Middle frontal gyrus (tissue), 1 donor: ENCODE results near the gene ABHD17A.
A peak's percentile ranks its signal among the peaks of the same experiment; 100 is the strongest.
"Not testable (repeated sequence)": the region's sequence is repeated elsewhere in the genome, so short reads cannot be mapped to it uniquely, and the experiment has no call there.

Source experiments
- DNase-seq: peaks from one replicate; pipeline ENCODE4 v3.0.0-alpha.2; 2015; ENCODE audit warnings: low spot score; ENCODE audit errors: extremely low spot score

The ABHD17A gene

DNA sequence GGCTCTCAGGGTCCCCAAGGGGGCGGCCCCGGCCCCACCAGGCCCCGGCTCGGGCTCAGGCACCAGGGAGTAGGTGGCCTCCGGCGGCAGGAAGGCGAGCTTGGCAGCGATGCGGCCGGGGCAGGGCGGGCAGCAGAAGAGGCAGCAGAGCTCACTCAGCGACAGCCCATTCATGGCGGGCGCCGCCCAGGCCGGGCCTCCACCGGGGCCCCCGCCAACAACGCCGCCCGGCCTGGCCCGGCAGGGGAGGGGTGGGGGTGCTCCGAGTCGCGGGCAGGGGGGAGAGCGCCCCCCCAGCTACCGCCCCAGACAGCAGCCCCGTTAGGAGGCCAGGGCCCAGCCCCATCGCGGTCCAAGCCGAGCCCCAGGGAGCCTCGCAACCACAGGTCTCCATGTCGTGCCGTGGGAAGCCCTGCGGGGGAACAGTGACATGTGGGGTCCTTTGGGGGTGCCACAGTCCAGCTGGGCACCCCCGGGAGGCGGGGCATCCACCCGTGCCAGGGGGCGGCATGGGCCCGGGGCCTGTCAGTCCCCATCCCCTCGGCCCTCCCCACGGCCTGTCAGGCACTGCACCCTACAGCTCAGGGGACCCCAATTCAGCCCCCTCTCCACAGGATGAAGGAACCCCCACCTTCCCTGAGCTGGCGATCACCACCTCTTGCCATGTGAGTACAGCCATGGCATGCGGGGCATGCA, 3.8 kb downstream of the ABHD17A start:
- DNase-seq = not testable (repeated sequence)

DNA sequence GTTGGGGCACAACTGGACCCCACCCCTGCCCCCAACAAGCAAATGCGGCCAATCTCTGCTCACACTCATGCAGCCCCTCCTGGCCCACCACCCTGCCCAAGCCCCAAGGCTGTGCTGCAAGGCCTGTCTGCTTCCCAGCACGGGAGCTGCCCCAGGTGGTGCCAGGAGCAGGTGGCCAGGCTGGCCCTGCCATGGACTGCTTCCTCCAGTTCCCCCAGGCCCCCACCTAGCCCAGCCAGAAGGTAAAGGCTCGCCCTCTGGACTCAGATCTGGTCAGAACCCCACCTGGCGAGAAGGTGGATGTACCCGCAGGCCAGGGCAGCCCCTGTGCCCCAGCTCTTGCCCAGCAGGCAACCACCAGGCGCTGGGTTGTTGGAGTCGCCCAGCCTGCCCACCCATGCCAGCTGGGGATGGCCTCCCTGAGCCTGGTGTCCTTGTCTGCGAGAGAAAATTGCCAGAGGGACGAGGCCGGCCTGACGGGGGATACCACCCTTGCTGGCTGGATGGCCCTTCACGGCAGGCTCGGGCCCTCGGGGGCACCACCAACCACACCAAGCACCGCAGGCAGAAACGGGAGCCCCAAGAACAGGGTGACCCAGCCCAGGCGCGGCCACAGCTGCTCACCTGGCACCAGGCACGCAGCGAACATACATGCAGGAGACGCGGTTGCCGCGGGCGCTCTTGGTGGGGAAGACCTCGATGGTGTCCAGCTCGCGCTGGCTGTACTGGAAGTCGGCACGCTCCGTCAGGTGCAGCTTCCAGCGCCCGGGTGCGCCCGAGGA, 4.5 kb downstream of the ABHD17A start:
- no peak for DNase-seq

DNA sequence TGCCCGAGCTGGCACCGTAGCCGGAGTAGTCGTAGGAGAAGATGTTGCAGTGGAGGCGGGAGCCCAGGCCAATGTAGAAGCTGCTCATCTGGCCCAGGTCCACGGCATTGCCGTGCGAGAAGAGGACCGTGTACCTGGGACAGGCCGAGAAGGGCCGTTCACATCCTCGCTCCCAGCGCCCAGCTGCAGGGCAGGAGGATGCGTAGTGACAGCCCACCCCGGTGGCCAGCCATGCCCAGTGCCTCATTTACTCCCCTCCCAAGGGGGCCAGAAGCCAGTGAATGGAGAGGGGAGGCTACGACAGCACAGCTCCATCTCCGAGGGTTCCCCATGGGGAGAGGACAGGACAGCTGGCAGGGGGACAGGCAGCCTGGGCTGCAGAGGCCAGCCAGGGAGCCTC, 5.3 kb downstream of the ABHD17A start:
- not testable (repeated sequence) for DNase-seq

DNA sequence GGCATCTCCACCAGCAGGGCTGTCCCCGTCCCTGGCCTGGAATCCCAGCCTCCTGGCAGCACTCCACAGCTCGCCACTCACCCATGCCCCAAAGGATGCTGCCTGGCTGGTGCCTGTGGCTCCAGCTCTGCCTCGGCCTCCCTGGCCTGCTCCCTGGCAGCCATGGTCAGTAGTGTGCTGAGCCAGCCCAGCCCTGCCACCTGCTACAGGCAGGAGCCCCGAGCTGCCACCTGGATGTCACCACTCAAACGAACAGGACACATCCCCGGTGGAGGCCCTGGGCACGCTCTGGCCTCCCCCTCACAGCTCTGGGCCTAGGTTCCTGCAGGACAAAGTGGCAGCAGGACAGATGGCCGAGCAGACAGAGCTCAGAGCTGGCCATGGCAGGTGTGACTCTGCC, 6.7 kb downstream of the ABHD17A start:
- not testable (repeated sequence) for DNase-seq

DNA sequence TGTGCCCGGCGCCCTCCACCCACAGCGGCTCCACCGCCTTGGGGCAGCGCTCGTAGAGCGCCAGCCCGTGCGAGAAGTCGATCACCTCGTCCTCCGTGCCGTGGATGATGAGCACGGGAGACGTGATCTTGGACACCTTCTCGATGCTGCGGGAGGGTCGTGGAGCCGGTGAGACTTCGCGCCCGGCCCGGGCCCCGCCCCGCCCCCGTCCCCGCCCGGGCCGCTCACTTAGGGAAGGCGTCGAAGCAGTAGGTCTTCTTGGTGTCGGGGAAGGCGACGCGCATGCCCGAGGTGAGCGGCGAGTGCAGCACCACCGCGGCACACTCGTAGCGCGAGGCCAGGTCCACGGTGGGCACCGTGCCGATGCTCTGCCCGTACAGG, 8.0 kb downstream of the ABHD17A start:
- DNase-seq = not testable (repeated sequence)

DNA sequence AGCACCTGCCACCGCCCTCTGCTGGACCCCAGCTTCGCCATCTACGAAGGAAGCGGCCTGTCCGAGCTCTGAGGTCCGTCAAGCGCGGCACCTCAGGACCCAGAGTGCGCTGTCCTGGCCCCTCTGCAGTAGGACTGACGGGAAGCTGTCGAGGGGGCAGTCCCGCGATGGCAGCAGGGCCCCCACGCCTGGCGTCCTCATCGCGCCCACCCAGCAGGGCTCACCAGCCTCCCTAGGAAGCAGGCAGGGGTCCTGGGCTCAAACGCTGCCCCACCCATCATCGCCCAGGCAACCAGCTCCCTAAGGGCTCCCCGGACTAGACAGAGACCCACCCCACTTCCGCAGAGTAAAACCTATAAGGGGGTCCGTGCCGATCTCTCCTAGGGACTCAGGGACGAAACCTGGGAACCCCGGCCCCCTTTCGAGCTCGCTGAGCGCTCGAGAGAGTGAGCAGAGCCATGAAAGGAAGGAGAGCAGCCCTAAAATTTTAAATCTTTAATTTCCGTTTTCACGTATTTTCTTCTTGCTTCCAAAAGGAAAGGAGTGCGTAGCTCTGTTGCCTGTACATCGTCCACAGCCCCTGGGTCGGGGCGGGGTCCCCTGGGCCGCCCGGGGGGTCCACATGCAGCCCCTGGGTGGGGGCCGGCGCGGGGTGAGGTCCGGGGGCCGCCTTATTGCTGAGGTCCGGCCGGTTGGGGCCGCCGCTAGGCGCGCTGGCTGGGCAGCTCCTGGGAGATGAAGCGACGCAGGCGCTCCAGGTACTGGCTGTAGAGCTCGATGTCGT, 8.6 kb downstream of the ABHD17A start:
- not testable (repeated sequence) for DNase-seq

DNA sequence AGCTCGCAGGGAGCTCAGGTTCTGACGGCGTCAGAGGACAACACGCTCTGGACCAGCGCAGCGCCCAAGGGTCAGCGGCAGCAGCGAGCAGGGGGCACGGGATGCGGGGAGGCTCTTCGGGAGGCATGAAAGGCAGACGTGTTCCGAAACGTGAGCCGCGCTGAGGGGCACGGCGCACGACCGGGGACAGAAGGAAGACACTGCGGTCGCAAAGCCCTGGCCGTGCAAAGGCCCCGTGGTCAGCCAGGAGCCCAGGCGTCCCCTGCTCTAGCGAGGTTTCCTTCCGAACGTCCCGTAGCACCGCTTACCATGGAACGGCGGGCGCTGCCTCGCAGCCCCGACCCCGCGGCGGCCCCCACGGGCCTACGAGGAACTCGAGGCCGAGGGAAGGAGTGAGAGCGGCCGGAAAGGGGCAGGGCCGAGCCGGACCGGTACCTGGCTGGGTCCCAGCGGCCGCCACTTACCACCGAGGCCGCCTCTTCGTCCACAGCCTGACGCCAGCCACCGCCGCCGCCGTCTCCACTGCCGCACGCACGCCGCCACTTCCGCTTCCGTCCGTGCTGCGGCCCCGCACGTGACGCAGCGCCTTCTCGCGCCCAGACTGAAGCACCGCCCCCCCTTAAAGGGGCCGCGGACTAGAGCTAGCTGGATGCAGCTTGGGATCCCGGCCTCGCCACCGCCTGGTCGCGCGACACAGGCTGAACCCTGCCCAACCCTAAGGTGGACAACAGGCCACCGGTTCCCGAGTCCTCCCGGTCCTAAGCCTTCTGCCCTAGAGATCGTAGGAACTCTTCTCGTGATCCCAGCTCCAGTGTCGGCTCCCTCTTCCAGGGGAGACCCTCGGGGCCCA, 9.4 kb downstream of the ABHD17A start:
- DNase-seq = peak; percentile 90

DNA sequence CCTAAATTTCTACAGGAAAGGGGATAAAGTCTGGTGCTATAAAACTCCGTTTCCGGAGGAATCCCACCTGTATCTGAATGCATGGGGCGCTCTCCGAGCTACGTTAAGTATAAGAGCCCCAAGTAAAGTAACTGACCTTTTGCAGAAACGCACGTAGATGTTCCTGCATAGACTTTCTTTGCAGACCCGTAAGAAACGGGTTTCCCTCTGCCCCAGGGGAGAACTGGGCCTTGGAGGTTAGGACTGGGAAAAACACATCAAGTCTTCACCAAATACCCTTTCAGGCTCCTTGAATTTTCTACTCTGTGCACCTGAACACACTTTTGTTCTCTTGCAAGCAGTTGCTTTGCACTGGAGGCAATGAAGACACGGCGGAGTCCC, 10.0 kb downstream of the ABHD17A start:
- DNase-seq = not testable (repeated sequence)

DNA sequence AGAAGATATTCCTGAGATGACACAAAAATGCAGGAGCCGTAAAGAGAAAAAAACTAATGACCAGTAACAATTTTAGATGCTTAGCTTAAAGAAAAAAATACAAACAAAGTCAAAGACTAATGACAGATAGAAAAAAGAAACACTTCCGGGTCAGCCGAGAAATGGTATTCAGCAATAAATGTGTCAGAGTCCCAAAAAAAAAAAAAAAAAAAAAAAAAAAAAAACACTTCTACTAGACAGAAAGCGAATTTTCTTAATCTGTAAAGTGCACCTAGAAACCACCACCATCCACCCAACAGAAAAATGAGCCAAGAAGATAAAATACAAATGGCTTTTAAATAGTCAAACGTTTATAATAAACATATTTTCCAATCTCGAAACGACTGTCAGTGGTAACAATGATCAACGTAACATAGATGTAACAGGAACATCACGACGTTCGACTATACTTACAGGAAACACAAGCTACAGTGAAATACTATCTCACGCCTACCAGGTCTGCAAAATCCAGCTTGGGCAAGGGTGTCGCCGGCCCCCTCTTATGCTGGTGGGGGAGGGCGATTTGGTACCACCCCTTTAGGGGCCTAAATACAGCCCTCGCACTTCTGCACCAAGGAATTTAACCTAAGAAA, 10.6 kb downstream of the ABHD17A start:
- no peak for DNase-seq

DNA sequence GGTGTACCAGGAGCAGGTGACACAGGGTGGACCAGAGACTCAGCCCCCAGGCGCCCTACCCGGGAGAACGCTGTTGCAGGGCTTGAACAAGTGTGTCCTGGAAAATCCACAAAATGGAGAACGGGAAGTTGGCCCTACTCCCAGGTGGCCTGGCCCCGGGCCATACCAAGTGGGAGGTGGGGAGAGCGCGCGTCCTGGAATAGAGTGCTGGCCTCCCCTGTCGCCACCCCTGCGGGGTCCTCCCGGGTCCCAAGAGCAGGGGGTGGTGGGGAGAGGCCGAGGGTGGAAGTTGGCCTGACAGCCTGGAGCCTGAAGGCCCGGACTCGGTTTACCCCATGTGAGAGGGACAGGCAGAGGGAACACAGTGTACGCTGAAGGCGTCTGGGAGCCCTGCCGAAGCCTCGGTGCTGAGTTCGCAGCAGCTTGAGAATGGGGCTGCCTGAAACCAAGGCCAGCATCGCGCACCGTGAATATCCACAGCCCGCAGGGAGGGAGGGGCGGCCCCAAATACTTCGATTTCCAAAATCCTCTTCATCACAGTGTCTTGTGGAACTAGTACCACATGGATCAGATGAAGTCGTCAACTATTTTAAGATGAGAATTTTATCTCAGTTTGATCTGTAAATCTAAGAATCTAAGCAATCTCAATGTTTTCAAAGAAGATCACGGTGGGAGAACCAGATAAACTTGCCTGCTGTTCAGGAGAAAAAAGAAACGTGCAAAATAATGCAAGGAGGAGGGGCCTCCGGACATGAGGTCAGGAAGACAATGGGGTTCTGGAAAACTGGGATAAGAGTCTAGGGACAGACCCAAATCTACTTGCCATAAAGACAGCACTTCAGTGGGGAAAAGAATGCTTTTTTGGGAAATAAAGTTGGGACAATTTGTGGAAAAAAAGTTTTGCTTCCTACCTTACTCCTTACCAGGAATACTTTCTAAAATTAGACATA, 11.5 kb downstream of the ABHD17A start:
- DNase-seq = no peak

DNA sequence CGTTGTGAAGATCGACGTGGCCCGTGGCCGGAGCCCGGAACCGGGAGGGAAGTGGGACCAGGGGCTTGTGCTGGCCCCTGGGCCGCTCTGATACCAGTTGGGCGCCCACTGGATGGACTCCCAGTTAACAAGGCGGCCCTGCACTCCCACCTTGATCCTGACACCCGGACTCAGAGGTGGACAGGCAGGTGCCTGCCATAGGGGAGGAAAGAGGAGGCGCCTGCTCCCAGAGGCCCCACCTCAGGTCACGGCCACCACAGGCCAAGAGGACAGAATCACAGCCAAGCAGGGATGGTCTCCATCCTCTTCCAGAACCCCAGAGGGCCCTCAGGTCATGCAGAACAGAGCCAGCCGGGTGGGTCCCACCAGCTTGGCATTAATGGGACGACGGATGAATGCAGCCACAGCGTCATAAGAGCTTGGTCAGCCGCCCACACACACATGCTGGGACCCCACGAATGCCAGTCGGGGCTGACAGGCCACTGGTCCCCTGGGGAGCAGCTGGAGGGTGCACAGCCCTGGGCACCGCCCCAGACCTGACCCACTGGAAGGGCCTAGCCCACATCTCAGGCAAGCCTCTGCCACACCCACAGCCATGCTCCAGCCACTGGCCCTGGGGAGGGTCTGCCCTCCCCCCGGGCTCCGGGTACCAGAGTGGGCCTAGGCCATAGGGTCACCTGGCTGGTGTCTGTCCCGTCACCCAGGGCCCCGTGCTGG, 12.3 kb downstream of the ABHD17A start:
- no peak for DNase-seq

DNA sequence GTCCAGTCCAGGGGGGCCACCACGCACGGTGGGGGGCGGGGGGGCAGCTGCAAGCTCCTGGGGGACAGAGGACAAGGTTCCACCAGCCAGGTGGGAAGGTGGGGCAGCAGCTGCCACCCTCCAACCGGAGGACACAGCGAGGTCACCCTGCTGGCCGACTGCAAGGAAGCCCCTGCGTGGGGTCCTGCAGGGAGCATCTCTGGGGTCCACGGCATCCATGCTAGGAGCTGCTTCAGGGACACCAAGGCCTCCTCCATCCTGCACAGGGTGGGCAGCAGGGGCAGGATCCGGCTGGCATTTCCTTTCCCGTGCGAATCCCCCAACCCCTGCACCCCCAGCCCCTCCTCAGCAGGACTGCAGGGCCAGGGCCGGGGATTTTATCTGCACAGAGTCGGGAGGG, 13.7 kb downstream of the ABHD17A start:
- DNase-seq = no peak

DNA sequence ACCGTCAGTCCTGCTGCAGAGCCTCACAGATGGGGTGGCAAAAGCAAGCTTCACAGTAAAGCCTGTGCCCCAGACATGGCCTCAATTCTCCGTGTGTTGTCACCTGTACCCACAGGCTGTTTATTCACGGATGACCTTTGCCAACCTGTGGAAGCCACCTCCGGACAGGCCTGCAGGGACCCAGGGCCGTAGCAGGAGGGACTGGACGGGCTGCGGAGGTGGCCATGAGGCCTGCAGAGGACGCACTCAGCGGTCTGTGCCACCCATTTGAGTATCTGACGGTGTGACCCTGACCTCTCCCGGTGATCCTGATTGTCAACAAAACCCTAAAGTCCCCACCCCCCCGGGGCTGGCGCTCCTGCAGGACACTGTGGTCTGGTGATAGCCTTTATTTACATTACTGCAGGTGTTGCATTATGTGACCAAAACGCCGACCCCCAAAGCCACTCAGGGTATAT, 14.1 kb downstream of the ABHD17A start:
- DNase-seq = no peak

DNA sequence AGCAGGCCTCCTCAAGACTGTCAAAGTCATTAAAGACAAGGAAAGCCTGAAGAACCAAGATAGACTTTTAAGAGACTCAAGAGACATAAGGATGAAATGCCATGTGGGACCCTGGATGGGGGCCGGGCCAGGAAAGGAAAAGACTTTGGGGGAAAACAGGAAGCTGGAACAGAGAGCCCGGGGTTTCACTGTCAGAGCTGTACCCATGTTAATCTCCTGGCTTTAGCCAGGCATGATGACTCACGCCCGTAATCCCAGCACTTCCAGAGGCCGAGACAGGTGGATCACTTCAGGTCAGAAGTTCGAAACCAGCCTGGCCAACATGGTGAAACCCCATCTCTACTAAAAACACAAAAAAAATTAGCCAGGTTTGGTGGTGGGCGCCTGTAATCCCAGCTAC, 16.3 kb downstream of the ABHD17A start:
- no peak for DNase-seq

DNA sequence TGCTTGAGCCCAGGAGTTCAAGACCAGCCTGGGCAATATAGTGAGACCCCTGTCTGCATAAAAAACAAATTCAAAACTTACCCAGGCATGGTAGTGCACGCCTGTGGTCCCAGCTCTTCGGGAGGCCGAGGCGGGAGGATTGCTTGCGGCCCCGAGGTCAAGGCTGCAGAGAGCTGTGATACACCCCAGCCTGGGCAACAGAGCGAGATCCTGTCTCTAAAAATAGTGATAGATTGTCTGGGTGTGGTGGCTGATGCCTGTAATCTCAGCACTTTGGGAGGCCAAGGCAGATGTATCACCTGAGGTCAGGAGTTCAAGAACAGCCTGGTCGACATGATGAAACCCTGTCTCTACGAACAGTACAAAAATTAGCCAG, 18.0 kb downstream of the ABHD17A start:
- DNase-seq = no peak

DNA sequence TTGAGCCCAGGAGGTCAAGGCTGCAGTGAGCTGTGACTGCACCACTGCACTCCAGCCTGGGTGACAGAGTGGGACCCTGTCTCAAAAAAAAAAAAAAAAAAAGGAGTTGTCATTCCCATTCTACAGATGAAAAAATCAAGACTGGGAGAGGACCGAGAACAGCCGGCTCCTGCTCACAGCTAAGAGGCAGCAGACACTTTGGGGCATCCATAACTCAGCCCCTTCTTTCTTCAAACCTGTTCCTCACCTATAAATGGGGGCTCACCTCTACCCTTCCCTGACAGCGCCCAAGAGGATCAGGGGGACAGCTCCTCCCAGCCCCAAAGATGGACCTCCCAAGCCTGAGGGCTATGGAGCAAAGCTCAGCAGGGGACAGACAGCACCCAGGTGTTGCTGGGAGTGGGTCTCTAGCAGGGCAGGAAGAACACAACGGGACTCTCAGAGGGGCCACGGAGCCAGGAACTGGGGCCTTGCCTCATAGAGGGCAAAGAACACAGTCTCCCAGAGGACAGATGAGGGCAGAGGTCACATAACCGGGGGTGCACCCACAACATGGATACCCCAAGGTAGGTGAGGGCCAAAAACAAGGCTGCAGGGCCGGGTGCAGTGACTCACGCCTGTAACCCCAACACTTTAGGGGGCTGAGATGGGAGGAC, 18.5 kb downstream of the ABHD17A start:
- no peak for DNase-seq

DNA sequence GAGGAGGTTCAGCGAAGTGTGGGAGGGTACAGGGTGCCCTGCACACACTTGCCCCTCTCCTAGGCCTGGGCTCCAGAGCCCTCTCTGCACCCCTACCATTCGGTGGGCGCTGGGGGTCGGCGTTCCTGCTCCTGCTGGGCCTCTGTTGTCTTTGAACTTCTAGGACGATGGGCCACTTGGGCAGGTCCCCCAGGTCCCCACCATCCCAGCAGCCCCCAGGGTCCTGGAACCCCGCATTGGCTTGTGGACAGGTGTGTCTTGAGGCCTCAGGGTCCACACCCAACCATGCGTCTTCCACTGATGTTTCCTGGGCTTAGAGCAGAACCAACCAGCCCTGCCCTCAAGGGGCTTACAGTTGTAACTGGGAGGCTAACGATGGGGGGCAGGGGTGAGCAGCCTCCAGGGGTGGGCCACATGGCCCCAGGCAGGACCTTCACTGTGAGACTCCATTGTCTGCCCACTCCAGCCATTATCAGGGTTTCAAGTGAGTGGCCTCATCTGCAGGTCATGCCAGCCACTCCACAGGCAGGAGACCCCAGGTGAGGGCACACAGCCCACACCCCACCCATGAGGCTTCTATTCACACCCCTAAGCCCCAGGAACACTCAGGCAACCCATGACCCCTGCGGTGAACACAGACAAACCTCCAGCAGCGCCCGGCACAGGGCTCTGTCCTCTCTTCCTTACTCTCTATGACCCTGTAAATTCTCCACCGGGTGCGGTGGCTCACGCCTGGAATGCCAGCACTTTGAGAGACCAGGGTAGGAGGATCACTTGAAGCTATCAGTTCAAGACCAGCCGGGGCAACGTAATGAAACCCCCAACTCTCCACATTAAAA, 19.9 kb downstream of the ABHD17A start:
- DNase-seq = no peak
